GDM1 (cell line): Measurements from ENCODE around the gene FRG2B.
A peak's percentile ranks its signal among the peaks of the same experiment; 100 is the strongest.
"Not testable (repeated sequence)": the region's sequence is repeated elsewhere in the genome, so short reads cannot be mapped to it uniquely, and the experiment has no call there.

Source experiments
- DNase-seq: peaks from one replicate; lab custom pipeline; 2025; lab: John Stamatoyannopoulos, UW

The FRG2B gene

DNA sequence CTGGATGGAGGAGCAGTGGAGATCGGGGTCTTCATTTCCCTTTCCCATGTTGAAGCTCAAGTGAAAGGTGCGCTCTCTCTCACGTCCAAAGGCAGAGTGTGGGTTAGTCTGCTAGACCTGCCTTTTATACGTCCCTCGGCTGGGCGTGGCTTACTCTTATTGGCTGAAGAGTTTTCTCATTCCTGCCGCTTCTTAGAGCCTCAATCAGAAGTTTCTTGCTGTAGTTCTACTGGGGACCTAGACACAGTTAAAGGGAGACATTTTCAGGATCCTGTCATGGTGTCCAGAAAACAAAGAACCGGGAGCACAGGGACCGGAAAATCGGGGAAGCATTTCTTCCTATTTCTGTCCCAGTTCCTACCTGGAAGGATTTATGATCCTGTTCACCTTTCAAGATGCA, at the start of gene FRG2B:
Gene FRG2B (minus strand): TSS at position 101 of the 400 bp plus-strand sequence. CDS start 53 bp downstream, at position 48.
- DNase-seq = not testable (repeated sequence)

GRCh38 chr10:133667446-133667845, 40.9 kb upstream of the FRG2B start:
- DNase-seq = not testable (repeated sequence)

DNA sequence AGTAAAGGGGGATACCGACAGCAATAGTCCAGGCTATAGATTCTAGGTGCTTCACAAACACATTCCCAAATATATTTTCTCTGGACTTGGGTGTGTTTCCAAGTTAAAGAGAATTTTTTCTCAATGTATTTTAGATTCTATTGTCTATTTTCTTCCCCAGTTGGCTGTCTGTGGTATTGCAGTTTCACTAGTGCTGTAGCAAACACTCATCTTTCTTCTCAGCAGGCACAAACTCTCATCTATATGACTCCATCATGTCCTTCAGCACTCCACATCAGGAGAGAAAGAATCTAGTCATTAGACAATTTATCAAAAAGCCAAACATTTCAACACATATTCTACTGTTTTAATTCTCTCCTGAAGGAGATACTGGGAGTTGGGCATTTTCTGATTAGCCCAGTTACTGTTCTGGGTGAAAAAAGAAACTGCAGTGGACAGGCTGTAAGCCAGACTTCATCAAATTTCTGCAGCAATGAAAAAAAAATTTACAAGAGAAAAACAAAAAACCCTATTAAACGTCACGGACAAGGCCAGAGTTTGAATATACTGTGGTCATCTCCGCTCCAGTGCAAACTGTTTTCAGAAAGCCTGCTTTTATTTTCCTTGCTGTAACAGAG, 37.1 kb upstream of the FRG2B start:
- not testable (repeated sequence) for DNase-seq

GRCh38 chr10:133661122-133661521, 34.5 kb upstream of the FRG2B start:
- DNase-seq = not testable (repeated sequence)

GRCh38 chr10:133660516-133660915, 33.9 kb upstream of the FRG2B start:
- not testable (repeated sequence) for DNase-seq

- not testable (repeated sequence) for DNase-seq
These were observed 30.7 kb upstream of the FRG2B start for GRCh38 chr10:133657276-133657675.

DNA sequence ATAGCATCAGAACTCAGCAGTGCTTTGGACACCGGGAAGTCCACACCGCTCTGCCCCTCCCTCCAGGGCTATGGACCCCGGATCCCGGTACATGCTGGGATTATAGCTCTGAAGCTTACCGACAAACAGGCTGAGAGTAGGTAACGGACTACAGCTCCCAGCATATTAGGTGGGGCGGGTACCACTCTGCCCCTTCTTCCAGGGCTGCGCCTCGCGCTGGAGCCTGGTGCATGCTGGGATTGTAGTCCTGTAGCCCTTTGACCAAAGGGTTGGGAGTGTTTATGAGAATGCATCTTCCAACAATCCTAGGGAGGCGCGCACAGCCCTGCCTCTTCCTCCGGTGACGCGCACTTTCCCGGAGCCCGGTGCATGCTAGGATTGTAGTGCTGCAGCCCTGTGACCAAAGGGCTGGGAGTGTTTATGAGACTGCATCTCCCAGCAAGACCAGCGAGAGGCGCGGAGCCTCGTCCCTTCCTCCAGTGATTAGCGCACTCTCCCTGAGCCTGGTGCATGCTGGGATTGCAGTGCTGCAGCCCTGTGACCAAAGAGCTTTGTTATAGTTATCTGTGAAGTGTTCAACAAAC, 22.4 kb upstream of the FRG2B start:
- not testable (repeated sequence) for DNase-seq

DNA sequence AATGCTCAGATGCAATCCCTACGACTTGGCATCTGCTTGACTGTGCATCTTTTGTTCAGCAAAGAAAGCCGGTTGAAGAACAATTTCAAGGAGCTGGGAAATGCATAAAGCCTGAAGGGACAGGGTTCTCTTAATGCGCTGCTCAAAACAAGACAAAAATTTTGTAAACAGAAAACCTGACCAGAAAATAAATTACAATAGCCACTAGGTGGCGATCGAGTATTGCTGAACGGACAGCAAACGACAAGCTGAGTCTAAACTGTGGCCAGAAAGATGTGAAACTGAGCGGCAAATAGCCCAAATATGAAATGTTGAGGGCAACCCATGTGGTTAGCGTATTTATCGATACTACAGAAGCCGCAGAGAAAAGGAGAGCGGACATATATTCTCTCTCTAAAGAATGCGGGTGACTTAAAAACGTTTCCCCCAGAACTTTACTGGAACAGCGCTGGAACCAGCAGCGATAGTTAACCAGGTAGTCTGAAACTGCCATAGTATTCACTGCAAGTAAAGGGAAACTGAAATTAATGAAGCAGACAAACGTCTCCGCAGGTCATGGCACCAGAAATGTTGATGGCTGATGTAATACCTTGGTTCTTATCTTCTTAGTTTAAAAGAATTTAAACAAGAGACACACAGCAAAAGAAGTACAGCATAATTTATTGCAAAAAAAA, 20.6 kb upstream of the FRG2B start:
- DNase-seq = not testable (repeated sequence)

GRCh38 chr10:133637846-133638235, 11.2 kb upstream of the FRG2B start:
- not testable (repeated sequence) for DNase-seq

DNA sequence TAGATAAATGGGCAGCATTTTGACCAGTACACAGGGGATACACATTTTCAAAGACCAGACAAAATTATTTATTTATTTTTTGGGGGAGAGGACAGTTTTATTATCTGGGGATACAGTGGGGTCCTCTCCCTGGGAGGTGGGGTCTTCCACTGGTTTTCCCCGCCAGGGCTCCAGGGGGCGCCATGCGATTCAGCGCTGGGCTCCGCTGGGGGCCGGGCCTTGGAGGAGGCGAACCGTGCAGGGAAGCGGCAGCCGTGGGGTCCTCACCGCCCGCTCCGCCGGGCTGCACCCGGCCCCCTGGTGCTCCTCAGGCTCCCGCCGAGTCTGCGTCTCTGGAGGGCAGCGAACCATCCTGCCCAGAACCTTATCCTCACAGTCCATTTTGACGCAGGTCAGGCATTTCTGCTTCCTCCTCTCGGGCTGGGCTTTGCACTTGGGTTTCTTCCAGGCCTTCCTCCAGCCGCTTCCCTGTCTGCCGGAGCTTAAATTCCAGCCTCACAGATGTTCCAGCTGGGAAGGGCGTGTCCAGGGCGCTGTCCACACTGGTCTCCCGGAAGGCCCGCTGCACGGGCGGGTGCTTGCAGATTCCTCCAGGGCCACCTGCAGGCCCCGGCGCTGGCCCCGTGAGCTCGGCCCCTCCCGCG, 10.7 kb upstream of the FRG2B start:
- DNase-seq = not testable (repeated sequence)

GRCh38 chr10:133630723-133631249, 4.2 kb upstream of the FRG2B start:
- not testable (repeated sequence) for DNase-seq

GRCh38 chr10:133622544-133622943, 4.1 kb downstream of the FRG2B start:
- not testable (repeated sequence) for DNase-seq

DNA sequence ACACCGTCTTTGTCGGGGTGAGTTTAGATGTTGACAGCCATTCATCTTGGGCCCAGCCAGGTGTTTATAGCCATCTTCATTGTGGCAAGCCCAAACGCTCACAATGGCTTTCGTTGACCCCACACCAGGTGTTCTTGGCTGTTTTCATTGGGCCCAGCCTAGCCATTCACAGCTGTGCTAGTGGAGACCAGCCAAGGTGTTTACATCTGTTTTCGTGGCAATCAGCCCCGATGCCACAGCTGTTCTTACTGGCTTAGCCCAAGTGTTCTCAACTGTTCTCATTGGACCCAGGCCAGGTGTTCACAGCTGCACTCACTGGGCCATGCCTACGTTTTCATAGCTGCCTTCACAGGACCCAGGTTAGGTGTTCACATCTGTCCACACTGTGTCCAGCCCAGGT, 7.7 kb downstream of the FRG2B start:
- no peak for DNase-seq

DNA sequence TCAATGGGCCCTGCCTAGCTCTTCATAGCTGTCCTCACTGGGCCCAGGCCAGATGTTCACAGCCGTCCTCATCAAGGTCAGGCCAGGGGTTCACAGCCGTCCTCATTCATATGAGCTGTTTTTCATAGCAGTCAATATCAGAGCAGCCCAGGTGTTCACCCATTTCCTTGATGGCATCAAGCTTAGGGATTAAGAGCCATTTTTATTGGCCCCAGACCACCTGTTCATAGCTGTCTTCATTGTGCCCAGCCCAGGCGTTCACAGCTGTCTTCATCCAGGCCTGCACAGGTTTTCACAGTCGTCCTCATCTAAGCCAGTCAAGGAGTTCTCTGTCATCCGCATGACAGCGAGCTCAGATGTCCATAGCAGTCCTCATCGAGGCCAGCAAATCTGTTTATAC, 9.4 kb downstream of the FRG2B start:
- DNase-seq = no peak

- DNase-seq = no peak
These were observed 10.0 kb downstream of the FRG2B start for GRCh38 chr10:133616371-133617130.

- no peak for DNase-seq
These were observed 11.6 kb downstream of the FRG2B start for GRCh38 chr10:133614830-133615580.

- DNase-seq = no peak
These were observed 12.9 kb downstream of the FRG2B start for GRCh38 chr10:133613699-133614098.

DNA sequence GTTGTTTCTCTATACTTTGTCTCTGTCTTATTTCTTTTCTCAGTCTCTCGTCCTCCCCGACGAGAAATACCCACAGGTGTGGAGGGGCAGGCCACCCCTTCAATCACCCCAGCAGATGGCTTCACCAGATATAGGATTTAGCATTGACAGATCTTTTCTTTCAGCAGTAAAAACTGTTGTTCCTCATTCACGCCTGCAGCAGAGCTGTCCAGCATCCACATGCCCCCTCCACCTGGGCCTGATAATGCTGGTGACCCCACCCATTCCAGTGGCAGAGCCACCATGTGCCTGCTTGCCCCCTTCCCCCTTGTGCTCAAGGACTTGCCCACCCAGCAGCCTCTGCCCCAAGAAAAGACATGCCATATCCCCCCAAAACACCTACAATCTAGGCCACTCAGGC, 15.5 kb downstream of the FRG2B start:
- no peak for DNase-seq

DNA sequence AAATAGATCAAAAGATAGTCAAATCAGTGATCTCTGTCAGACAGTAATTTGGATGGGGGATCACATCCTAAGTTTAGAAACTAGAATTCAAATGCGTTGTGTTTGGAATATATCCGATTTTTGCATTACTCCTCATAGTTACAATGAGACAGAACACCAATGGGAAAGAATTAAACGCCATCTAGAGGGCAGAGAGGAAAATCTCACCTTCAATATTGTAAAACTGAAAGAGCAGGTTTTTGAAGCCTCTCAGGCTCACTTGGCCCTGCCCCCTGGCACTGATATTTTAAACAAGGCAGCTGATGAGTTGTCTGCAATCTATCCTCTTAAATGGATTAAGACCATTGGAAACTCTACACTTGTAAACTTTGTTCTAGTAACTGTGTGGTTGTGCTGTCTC, 17.7 kb downstream of the FRG2B start:
- peak; percentile 24 for DNase-seq

- not testable (repeated sequence) for DNase-seq
These were observed 23.2 kb downstream of the FRG2B start for GRCh38 chr10:133603434-133603833.

- no peak for DNase-seq
These were observed 25.9 kb downstream of the FRG2B start for GRCh38 chr10:133600657-133601056.
